SK-N-MC (cell line): Measurements from ENCODE around the gene B3GNT8.
"Not testable (repeated sequence)": the region's sequence is repeated elsewhere in the genome, so short reads cannot be mapped to it uniquely, and the experiment has no call there.

Experiments used
- DNase-seq: peaks from one replicate; pipeline ENCODE4 v3.0.0-alpha.2; 2011; ENCODE audit warnings: low read depth, low spot score
- H3K27ac ChIP-seq: fragments of 200-600 bp; sonication (generic); 2 replicates; pipeline ENCODE4 v1.5.1; 2016; ENCODE audit warnings: mixed run types
- H3K36me3 ChIP-seq: fragments of 200-600 bp; sonication (generic); 2 replicates; pipeline ENCODE4 v1.6.1; 2017; ENCODE audit warnings: antibody characterized with exemption, low read length, mixed read lengths; ENCODE audit not compliant: insufficient read depth
- H3K4me3 ChIP-seq: fragments of 200-600 bp; sonication (generic); 2 replicates; pipeline ENCODE4 v1.5.1; 2016
- H3K9ac ChIP-seq: fragments of 200-600 bp; sonication (generic); 2 replicates; pipeline ENCODE4 v1.8.0; 2017; ENCODE audit warnings: mixed run types, mixed read lengths; ENCODE audit not compliant: insufficient read length
- H3K9me3 ChIP-seq: fragments of 200-600 bp; sonication (generic); 2 replicates; pipeline ENCODE4 v1.6.1; 2017; ENCODE audit warnings: low read depth, mild to moderate bottlenecking, antibody characterized with exemption, low read length, moderate library complexity, mixed read lengths
- EZH2 ChIP-seq: fragments of 200-600 bp; sonication (generic); IDR thresholded peaks from one replicate; pipeline ENCODE4 v1.6.1; 2017; ENCODE audit warnings: antibody characterized with exemption
- FOXP2 ChIP-seq: optimal IDR thresholded peaks from 2 replicates; pipeline ENCODE3; 2011; ENCODE audit warnings: mild to moderate bottlenecking, moderate library complexity; ENCODE audit not compliant: insufficient read depth; ENCODE audit errors: extremely low read length, control extremely low read depth
- POLR2AphosphoS5 ChIP-seq: IDR thresholded peaks from 2 replicates; pipeline ENCODE4 v1.6.1; 2012; ENCODE audit warnings: mild to moderate bottlenecking, low read depth, low read length, borderline replicate concordance

B3GNT8 gene

GRCh38 chr19:41391618-41392017 is 35.6 kb downstream of the B3GNT8 start:
- H3K9ac ChIP-seq = no peak overlapping the region

GRCh38 chr19:41386442-41386841 is 40.7 kb downstream of the B3GNT8 start:
- TF ChIP-seq POLR2AphosphoS5 (no peak), FOXP2 (no peak), EZH2 (no peak)
- H3K36me3 ChIP-seq = peaks cover 17% of the 10 kb centered on the region; the same call in 1 of the 2 replicates
- H3K27ac ChIP-seq = no peak overlapping the region
- H3K9ac ChIP-seq = no peak overlapping the region
- no peaks in the 10 kb centered on the region for H3K9me3 ChIP-seq
- H3K4me3 ChIP-seq = no peak overlapping the region
- DNase-seq = no peak

More at GRCh38 chr19:41391618-41392017, 35.6 kb downstream of the B3GNT8 start:
- TF ChIP-seq POLR2AphosphoS5 (no peak), EZH2 (no peak), FOXP2 (no peak)
- no peak for DNase-seq
- Histone ChIP-seq H3K36me3 (peaks cover 18% of the 10 kb centered on the region; the same call in 1 of the 2 replicates), H3K4me3 (no peak overlapping the region), H3K27ac (no peak overlapping the region), H3K9me3 (no peaks in the 10 kb centered on the region)

GRCh38 chr19:41384351-41384750 is 42.8 kb downstream of the B3GNT8 start:
- Histone ChIP-seq H3K27ac (no peak overlapping the region), H3K9ac (no peak overlapping the region), H3K36me3 (peaks cover 4% of the 10 kb centered on the region; the same call in 1 of the 2 replicates), H3K9me3 (no peaks in the 10 kb centered on the region), H3K4me3 (no peak overlapping the region)
- no peak for DNase-seq
- TF ChIP-seq FOXP2 (no peak), EZH2 (no peak), POLR2AphosphoS5 (no peak)

- DNase-seq, H3K27ac ChIP-seq: not testable (repeated sequence)
Observed at GRCh38 chr19:41381536-41381935, 45.6 kb downstream of the B3GNT8 start.

GRCh38 chr19:41377977-41378709 is 49.0 kb downstream of the B3GNT8 start:
- Histone ChIP-seq H3K9me3 (no peaks in the 10 kb centered on the region), H3K9ac (no peak overlapping the region), H3K27ac (no peak overlapping the region), H3K4me3 (no peak overlapping the region), H3K36me3 (no peaks in the 10 kb centered on the region)
- DNase-seq = no peak
- no peak for TF ChIP-seq POLR2AphosphoS5

More at GRCh38 chr19:41381536-41381935, 45.6 kb downstream of the B3GNT8 start:
- not testable (repeated sequence) for H3K36me3 ChIP-seq, H3K4me3 ChIP-seq, H3K9ac ChIP-seq, H3K9me3 ChIP-seq

- peak overlapping the region; percentile 63 for H3K9ac ChIP-seq
- H3K4me3 ChIP-seq = peak overlapping the region; percentile 89
- no peak for DNase-seq
- H3K9me3 ChIP-seq = no peaks in the 10 kb centered on the region
- TF ChIP-seq FOXP2 (no peak), POLR2AphosphoS5 (peak; percentile 1; the same call in 1 of the 2 replicates), EZH2 (no peak)
- no peak overlapping the region for H3K27ac ChIP-seq
- H3K36me3 ChIP-seq = no peaks in the 10 kb centered on the region
Observed at GRCh38 chr19:41376998-41377365, 50.2 kb downstream of the B3GNT8 start.

- DNase-seq = no peak
- Histone ChIP-seq H3K9me3 (no peaks in the 10 kb centered on the region), H3K27ac (no peak within 1 kb of the TSS), H3K9ac (peak within 1 kb of the TSS; percentile 63), H3K36me3 (no peaks in the 10 kb centered on the region), H3K4me3 (peak within 1 kb of the TSS; percentile 89)
- TF ChIP-seq EZH2 (no peak), POLR2AphosphoS5 (no peak; the same call in 1 of the 2 replicates), FOXP2 (no peak)
Observed at GRCh38 chr19:41376241-41376997, 50.8 kb downstream of the B3GNT8 start, which contains the start of gene TMEM91. TSS of gene TMEM91 (plus strand) at chr19:41376533. CDS start at chr19:41378310, 1,777 bp downstream.
